HK-2 (cell line): ENCODE measurements around the gene GTF2H2C_2.
"Not testable (repeated sequence)": the region's sequence is repeated elsewhere in the genome, so short reads cannot be mapped to it uniquely, and the experiment has no call there.

ENCODE experiments used
- DNase-seq: peaks from one replicate; pipeline ENCODE4 v3.0.0-alpha.2; 2018; ENCODE audit not compliant: unreplicated experiment

The GTF2H2C_2 gene

GRCh38 chr5:70415117-70415516, at the start of gene GTF2H2C_2:
GTF2H2C_2 (plus strand) TSS chr5:70415368.
- DNase-seq: not testable (repeated sequence)

GRCh38 chr5:70400984-70401686, 14.0 kb upstream of the GTF2H2C_2 start:
- not testable (repeated sequence) for DNase-seq

GRCh38 chr5:70421322-70421721, 6.2 kb downstream of the GTF2H2C_2 start:
- not testable (repeated sequence) for DNase-seq

- DNase-seq: not testable (repeated sequence)
Measured at GRCh38 chr5:70423215-70423614, 8.0 kb downstream of the GTF2H2C_2 start.

GRCh38 chr5:70438518-70438917, 23.4 kb downstream of the GTF2H2C_2 start:
- DNase-seq: not testable (repeated sequence)

- DNase-seq: not testable (repeated sequence)
Measured at GRCh38 chr5:70449565-70449964, 34.4 kb downstream of the GTF2H2C_2 start.

GRCh38 chr5:70451249-70451984, 36.2 kb downstream of the GTF2H2C_2 start:
- not testable (repeated sequence) for DNase-seq

- DNase-seq: not testable (repeated sequence)
Measured at GRCh38 chr5:70457093-70457492, 41.9 kb downstream of the GTF2H2C_2 start.

- DNase-seq: not testable (repeated sequence)
Measured at GRCh38 chr5:70459188-70459587, 44.0 kb downstream of the GTF2H2C_2 start.

- not testable (repeated sequence) for DNase-seq
Measured at GRCh38 chr5:70461984-70462383, 46.8 kb downstream of the GTF2H2C_2 start.

- not testable (repeated sequence) for DNase-seq
Measured at GRCh38 chr5:70464019-70464637, 49.0 kb downstream of the GTF2H2C_2 start.

- DNase-seq: not testable (repeated sequence)
Measured at GRCh38 chr5:70469926-70470509, 54.9 kb downstream of the GTF2H2C_2 start.
